GM12865 (cell line): ENCODE data around the gene PIAS3.

Source experiments
- DNase-seq: peaks from one replicate; pipeline ENCODE4 v3.0.0; 2010; ENCODE audit warnings: low read depth
- H3K4me3 ChIP-seq: 2 replicates; pipeline ENCODE4 v1.5.1; 2011; ENCODE audit warnings: mild to moderate bottlenecking, low read depth, low read length, control low read depth
- TF ChIP-seq, protein P1 (sequence below): IDR thresholded peaks from 2 replicates; pipeline ENCODE4 v1.5.1; 2011; ENCODE audit warnings: low read length, control low read depth, low read depth, inconsistent platforms; ENCODE audit not compliant: insufficient read depth; ENCODE audit errors: missing control alignments

The PIAS3 gene

DNA sequence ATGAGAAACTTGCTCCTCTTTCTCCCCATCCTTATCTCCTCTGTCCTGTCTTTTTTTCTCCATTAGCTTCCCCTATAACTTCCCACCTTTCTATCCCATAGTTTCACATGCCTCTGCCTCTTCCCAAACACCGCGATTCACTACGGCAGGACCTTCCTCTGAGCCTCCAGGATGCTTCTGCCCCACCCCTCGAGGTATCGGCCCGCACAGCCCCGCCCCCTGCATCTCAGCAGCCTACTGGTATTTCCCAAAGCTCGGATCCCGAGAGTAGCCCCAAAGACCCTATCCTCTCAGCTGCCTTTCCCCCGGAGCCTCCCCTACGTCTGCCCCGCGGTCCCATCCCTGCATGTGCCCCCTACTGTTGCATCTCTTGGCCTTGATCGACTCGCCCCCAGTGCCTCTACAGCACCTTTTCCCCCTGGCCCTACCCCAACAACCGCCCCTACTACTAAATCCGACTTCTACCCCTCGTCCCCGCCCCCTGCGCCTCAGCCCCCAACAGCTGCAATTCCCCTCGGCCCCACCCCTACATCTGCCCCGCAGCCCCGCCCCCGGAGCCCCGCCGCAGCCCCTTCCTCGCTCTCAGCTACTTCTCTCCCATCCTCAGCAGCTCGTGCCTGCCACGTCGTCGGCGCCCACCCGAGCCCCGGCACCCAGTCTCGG is 512 bp downstream of the PIAS3 start:
- TF ChIP-seq, protein P1, sequence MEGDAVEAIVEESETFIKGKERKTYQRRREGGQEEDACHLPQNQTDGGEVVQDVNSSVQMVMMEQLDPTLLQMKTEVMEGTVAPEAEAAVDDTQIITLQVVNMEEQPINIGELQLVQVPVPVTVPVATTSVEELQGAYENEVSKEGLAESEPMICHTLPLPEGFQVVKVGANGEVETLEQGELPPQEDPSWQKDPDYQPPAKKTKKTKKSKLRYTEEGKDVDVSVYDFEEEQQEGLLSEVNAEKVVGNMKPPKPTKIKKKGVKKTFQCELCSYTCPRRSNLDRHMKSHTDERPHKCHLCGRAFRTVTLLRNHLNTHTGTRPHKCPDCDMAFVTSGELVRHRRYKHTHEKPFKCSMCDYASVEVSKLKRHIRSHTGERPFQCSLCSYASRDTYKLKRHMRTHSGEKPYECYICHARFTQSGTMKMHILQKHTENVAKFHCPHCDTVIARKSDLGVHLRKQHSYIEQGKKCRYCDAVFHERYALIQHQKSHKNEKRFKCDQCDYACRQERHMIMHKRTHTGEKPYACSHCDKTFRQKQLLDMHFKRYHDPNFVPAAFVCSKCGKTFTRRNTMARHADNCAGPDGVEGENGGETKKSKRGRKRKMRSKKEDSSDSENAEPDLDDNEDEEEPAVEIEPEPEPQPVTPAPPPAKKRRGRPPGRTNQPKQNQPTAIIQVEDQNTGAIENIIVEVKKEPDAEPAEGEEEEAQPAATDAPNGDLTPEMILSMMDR, result no peak
- peak overlapping the region; percentile 62 for H3K4me3 ChIP-seq
- DNase-seq, result peak; percentile 68

DNA sequence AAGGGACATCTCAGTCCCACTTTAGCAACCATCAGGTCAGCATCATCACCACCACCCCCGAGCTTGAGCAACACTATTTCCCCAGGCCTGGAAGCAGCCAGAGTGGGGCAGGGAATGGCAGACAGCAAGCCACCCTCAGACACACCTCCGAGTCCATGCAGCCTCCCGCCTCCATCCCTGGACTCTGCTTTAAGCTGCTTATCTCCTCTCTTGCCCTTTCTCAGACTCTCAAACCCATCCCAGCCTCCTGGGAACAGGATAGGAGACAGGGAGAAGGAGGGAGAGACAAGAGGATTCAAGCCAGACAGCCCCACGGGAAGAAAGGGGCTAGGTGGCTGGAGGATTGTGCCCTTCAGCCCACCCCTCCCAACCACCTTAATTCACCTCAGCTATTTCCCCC is 1.7 kb downstream of the PIAS3 start:
- TF ChIP-seq, protein P1, result no peak
- no peak for DNase-seq
- H3K4me3 ChIP-seq, result no peak overlapping the region

DNA sequence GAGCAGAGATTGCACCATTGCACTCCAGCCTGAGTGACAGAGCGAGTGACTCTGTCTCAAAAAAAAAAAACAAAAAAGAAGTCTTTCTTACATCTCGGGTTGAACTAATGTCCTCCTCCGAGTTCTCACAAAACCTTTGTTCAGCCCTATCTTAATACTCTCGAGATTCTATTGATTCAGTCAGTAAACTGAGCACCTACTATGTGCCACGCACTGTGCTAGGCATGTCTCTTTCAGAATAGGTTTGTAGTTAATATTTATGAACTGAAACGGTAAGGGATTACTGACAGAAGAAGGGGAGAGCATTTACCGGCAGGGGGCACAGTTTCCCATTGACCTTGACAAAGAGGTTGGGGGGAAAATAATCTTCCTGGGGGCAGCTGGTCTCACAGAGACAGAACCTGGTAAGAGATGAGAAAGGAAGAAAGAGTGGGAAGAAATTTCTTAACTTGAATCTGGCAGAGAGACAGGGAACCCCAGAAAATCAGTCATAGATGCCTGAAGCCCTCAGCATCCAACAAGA is 3.4 kb downstream of the PIAS3 start:
- DNase-seq, result peak; percentile 19
- H3K4me3 ChIP-seq, result no peak overlapping the region
- TF ChIP-seq, protein P1, result peak; percentile 45

DNA sequence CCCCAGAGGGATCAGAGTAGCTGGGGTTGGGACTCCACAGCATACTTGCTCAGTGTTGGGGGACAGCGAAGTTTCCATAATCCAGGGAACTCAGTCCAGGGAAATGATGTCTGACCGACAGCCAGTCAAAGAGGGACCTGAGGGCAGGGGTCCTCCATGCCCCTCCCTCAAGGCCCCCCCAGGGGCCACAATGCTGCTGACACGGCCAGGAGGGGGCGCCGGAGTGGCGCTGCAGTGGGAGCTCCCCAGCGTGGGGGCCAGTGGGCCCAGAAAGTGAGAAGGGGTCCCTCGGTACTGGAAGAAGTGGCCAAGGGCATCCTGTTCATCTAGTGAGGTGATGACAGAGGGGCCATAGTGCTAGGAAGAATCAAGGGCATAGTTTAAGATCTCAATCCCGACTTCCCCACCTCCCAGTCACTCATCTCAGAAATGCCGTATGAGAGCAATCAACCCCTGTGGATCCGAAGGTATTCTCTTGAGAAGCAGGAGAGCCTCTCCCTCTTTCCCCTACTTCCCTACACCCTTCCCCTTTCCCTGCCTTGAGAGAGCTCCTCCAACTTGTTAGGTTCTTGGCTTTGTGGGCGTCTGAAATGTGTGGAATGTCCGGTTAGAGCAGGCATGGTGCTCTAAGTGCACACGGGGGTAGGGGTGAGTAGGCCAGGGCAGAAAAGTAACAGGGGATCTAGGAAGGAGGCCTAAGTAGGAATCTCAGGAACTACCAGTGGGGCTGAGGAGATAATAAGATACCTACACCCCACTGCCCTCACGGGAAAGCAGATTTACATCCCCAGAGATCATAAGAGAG is 9.3 kb downstream of the PIAS3 start:
- TF ChIP-seq, protein P1, result peak; percentile 38
- H3K4me3 ChIP-seq, result no peak overlapping the region
- DNase-seq, result no peak

DNA sequence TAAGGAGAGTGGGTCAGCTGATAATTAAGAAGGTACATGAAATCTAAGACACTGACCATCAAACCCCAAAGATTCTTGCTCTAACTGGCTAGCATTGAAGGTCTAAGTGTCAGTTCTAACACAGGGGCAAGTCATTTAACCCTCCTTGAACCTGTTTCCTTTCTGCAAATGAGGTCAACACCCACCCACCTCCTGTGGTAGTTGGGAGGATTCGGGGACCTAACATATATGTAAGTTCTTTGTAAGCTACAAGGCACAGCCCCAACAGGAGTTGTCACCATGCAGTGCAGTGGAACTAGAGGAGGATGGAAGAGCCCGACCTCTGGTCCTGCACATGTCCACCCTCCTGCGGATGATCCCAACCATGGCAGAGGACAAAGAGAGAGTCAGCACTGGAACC is 11.1 kb downstream of the PIAS3 start:
- TF ChIP-seq, protein P1, result no peak
- H3K4me3 ChIP-seq, result no peak overlapping the region
- DNase-seq, result no peak

DNA sequence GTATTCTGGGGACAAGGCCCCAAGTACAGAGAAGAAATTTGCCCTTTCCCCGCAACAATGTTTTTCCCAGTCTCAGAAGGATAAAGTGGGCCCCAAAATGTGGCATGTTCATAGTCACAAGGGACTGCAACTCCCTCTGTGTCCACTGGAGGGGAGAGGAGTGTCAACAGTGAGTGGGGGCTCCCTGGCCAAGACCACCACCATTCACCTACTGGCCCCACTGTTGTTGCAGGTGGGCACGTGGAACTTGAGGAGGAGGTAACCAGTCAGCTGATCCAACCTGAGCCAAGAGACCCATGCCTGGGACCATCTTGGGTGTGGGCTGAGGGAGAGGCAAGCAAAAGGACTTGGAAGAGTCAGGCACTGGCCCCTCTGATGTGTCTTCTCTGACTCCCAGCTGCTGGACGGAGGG is 12.7 kb downstream of the PIAS3 start:
- TF ChIP-seq, protein P1, result peak; percentile 75
- DNase-seq, result peak; percentile 52
- H3K4me3 ChIP-seq, result peak overlapping the region; percentile 65
